Measurements from ENCODE around the gene ACTRT3.

The ACTRT3 gene

DNA sequence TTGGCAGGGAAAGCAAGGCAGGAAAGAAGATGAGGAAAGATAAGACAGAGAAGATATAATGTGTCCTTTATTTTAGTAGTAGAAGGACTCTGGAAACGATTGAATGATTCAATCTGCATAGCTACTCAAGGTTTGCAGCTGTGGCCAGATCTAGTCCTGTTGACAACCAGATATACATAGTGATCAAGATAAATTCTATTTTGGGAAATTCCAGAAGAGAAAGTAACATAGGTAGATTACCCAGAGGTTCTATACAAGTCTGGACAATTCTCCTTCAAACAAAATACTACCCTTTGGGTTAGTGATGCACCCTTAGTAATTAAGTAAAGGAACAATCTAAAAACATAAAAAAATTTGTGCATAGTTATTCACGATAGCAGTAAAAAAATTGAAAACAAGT, 13.9 kb downstream of the ACTRT3 start:
- H3K36me3 ChIP-seq (ENCODE audit: insufficient read depth, insufficient read length, low read length) = no peaks in the 10 kb centered on the region
- H3K9ac ChIP-seq (ENCODE audit: insufficient read length, low read depth) = no peak overlapping the region
- DNase-seq (ENCODE audit: low read depth, low spot score) = no peak
- TF ChIP-seq ZNF274 (IDR thresholded peaks at IDR 0.05; ENCODE audit: low read depth, low read length) (no peak), YY1 (IDR thresholded peaks at IDR 0.05; ENCODE audit: insufficient read depth, insufficient read length) (no peak), SUZ12 (IDR thresholded peaks at IDR 0.05; ENCODE audit: extremely low read depth, insufficient read depth, insufficient read length) (no peak)
- no peaks in the 10 kb centered on the region for H3K4me1 ChIP-seq (ENCODE audit: insufficient read depth, insufficient read length)
- H3K4me3 ChIP-seq (ENCODE audit: insufficient read length, low read depth) = no peak overlapping the region
- peaks cover 12% of the 10 kb centered on the region for H3K9me3 ChIP-seq (ENCODE audit: insufficient read depth, low read length)
- no peaks in the 10 kb centered on the region for H3K27me3 ChIP-seq (ENCODE audit: insufficient read depth, insufficient read length)

- no peaks in the 10 kb centered on the region for H3K27me3 ChIP-seq (ENCODE audit: insufficient read depth, insufficient read length)
- TF ChIP-seq ZNF274 (IDR thresholded peaks at IDR 0.05; ENCODE audit: low read depth, low read length) (no peak), YY1 (IDR thresholded peaks at IDR 0.05; ENCODE audit: insufficient read depth, insufficient read length) (no peak), SUZ12 (IDR thresholded peaks at IDR 0.05; ENCODE audit: extremely low read depth, insufficient read depth, insufficient read length) (no peak)
- peaks cover 4% of the 10 kb centered on the region; the same call in 1 of the 2 replicates for H3K9me3 ChIP-seq (ENCODE audit: insufficient read depth, low read length)
- H3K9ac ChIP-seq (ENCODE audit: insufficient read length, low read depth) = no peak overlapping the region
- DNase-seq (ENCODE audit: low read depth, low spot score) = no peak
- no peak overlapping the region for H3K4me3 ChIP-seq (ENCODE audit: insufficient read length, low read depth)
- H3K36me3 ChIP-seq (ENCODE audit: insufficient read depth, insufficient read length, low read length) = no peaks in the 10 kb centered on the region
- no peaks in the 10 kb centered on the region for H3K4me1 ChIP-seq (ENCODE audit: insufficient read depth, insufficient read length)
These were observed 14.7 kb downstream of the ACTRT3 start for GRCh38 chr3:169754711-169755110.

GRCh38 chr3:169751875-169752274, 17.5 kb downstream of the ACTRT3 start:
- TF ChIP-seq ZNF274 (IDR thresholded peaks at IDR 0.05; ENCODE audit: low read depth, low read length) = no peak
- TF ChIP-seq SUZ12 (IDR thresholded peaks at IDR 0.05; ENCODE audit: extremely low read depth, insufficient read depth, insufficient read length) = no peak
- TF ChIP-seq YY1 (IDR thresholded peaks at IDR 0.05; ENCODE audit: insufficient read depth, insufficient read length) = no peak
- no peaks in the 10 kb centered on the region for H3K9me3 ChIP-seq (ENCODE audit: insufficient read depth, low read length)
- H3K9ac ChIP-seq (ENCODE audit: insufficient read length, low read depth) = no peak overlapping the region
- no peaks in the 10 kb centered on the region for H3K36me3 ChIP-seq (ENCODE audit: insufficient read depth, insufficient read length, low read length)
- DNase-seq (ENCODE audit: low read depth, low spot score) = no peak
- no peaks in the 10 kb centered on the region for H3K4me1 ChIP-seq (ENCODE audit: insufficient read depth, insufficient read length)
- no peak overlapping the region for H3K4me3 ChIP-seq (ENCODE audit: insufficient read length, low read depth)
- H3K27me3 ChIP-seq (ENCODE audit: insufficient read depth, insufficient read length) = peaks cover 2% of the 10 kb centered on the region

DNA sequence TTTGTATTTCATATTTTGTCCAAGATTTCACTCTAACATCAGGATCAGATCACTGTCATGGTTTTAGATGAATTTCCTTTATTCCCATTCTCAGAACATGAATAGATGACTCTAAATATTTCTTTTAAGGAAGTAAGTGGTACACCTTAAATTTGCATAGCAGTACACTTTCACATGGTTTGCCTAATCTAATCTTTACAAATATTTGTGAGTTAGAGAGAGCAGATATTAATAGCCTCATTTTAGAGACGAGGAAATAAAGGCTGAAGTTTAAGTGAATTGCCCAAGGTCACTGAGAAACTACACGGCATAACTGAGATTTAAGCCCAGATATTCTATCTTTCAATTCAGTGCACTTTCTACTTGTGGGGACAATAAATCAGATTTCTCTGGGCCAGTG, 18.7 kb downstream of the ACTRT3 start:
- Histone ChIP-seq H3K9ac (ENCODE audit: insufficient read length, low read depth) (no peak overlapping the region), H3K36me3 (ENCODE audit: insufficient read depth, insufficient read length, low read length) (no peaks in the 10 kb centered on the region)
- TF ChIP-seq ZNF274 (IDR thresholded peaks at IDR 0.05; ENCODE audit: low read depth, low read length) = no peak
- TF ChIP-seq YY1 (IDR thresholded peaks at IDR 0.05; ENCODE audit: insufficient read depth, insufficient read length) = no peak
- TF ChIP-seq SUZ12 (IDR thresholded peaks at IDR 0.05; ENCODE audit: extremely low read depth, insufficient read depth, insufficient read length) = no peak

GRCh38 chr3:169748670-169749069, 20.7 kb downstream of the ACTRT3 start:
- DNase-seq (ENCODE audit: low read depth, low spot score) = no peak
- Histone ChIP-seq H3K4me1 (ENCODE audit: insufficient read depth, insufficient read length) (no peaks in the 10 kb centered on the region), H3K27me3 (ENCODE audit: insufficient read depth, insufficient read length) (peaks cover 2% of the 10 kb centered on the region), H3K9me3 (ENCODE audit: insufficient read depth, low read length) (no peaks in the 10 kb centered on the region), H3K36me3 (ENCODE audit: insufficient read depth, insufficient read length, low read length) (no peaks in the 10 kb centered on the region), H3K4me3 (ENCODE audit: insufficient read length, low read depth) (no peak overlapping the region), H3K9ac (ENCODE audit: insufficient read length, low read depth) (no peak overlapping the region)
- TF ChIP-seq ZNF274 (IDR thresholded peaks at IDR 0.05; ENCODE audit: low read depth, low read length) (no peak), YY1 (IDR thresholded peaks at IDR 0.05; ENCODE audit: insufficient read depth, insufficient read length) (no peak), SUZ12 (IDR thresholded peaks at IDR 0.05; ENCODE audit: extremely low read depth, insufficient read depth, insufficient read length) (no peak)

More for the DNA sequence above, 18.7 kb downstream of the ACTRT3 start:
- peaks cover 2% of the 10 kb centered on the region for H3K27me3 ChIP-seq (ENCODE audit: insufficient read depth, insufficient read length)
- no peak for DNase-seq (ENCODE audit: low read depth, low spot score)
- no peaks in the 10 kb centered on the region for H3K4me1 ChIP-seq (ENCODE audit: insufficient read depth, insufficient read length)
- H3K4me3 ChIP-seq (ENCODE audit: insufficient read length, low read depth) = no peak overlapping the region
- H3K9me3 ChIP-seq (ENCODE audit: insufficient read depth, low read length) = no peaks in the 10 kb centered on the region

DNA sequence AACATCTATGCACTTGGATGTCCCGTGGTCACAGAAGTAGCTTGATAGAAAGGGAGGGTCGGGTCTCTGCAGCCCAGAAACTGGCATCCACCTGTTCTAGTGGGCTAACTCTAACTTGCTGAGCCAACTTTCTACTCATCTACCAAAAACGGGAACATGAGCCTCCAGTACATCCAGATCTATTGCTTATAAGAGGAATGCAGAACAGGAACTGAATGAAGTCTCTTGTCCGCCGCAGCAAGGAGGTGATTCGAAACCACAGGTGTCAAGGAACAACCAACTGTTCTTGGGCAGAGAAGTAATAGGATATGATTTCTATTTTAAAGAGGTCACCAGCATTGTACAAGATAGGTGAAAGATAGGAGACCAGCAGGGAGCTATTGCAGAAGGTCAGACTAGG, 22.4 kb downstream of the ACTRT3 start:
- TF ChIP-seq ZNF274 (IDR thresholded peaks at IDR 0.05; ENCODE audit: low read depth, low read length) (no peak), YY1 (IDR thresholded peaks at IDR 0.05; ENCODE audit: insufficient read depth, insufficient read length) (no peak)
- Histone ChIP-seq H3K4me3 (ENCODE audit: insufficient read length, low read depth) (no peak overlapping the region), H3K4me1 (ENCODE audit: insufficient read depth, insufficient read length) (no peaks in the 10 kb centered on the region), H3K36me3 (ENCODE audit: insufficient read depth, insufficient read length, low read length) (no peaks in the 10 kb centered on the region), H3K9ac (ENCODE audit: insufficient read length, low read depth) (no peak overlapping the region), H3K27me3 (ENCODE audit: insufficient read depth, insufficient read length) (peaks cover 2% of the 10 kb centered on the region), H3K9me3 (ENCODE audit: insufficient read depth, low read length) (no peaks in the 10 kb centered on the region)
- DNase-seq (ENCODE audit: low read depth, low spot score) = no peak

- H3K9me3 ChIP-seq (ENCODE audit: insufficient read depth, low read length) = no peaks in the 10 kb centered on the region
- TF ChIP-seq ZNF274 (IDR thresholded peaks at IDR 0.05; ENCODE audit: low read depth, low read length) = no peak
- no peak for TF ChIP-seq YY1 (IDR thresholded peaks at IDR 0.05; ENCODE audit: insufficient read depth, insufficient read length)
- no peak for TF ChIP-seq SUZ12 (IDR thresholded peaks at IDR 0.05; ENCODE audit: extremely low read depth, insufficient read depth, insufficient read length)
- peaks cover 2% of the 10 kb centered on the region for H3K27me3 ChIP-seq (ENCODE audit: insufficient read depth, insufficient read length)
- no peak overlapping the region for H3K9ac ChIP-seq (ENCODE audit: insufficient read length, low read depth)
- no peaks in the 10 kb centered on the region for H3K36me3 ChIP-seq (ENCODE audit: insufficient read depth, insufficient read length, low read length)
- no peaks in the 10 kb centered on the region for H3K4me1 ChIP-seq (ENCODE audit: insufficient read depth, insufficient read length)
- H3K4me3 ChIP-seq (ENCODE audit: insufficient read length, low read depth) = no peak overlapping the region
- DNase-seq (ENCODE audit: low read depth, low spot score) = no peak
These were observed 24.9 kb downstream of the ACTRT3 start for GRCh38 chr3:169744366-169745054.
